GM06990 (cell line): ENCODE data around the gene ZC3H4.
"Not testable (repeated sequence)": the region's sequence is repeated elsewhere in the genome, so short reads cannot be mapped to it uniquely, and the experiment has no call there.

ENCODE experiments used
- DNase-seq: peaks from one replicate; pipeline ENCODE4 v3.0.0-alpha.2; 2011; ENCODE audit not compliant: insufficient read length; ENCODE audit errors: extremely low read depth
- H3K27me3 ChIP-seq: replicated peaks from 2 replicates; pipeline ENCODE4 v1.6.0; 2011; ENCODE audit warnings: low read length; ENCODE audit not compliant: control insufficient read depth, insufficient read depth
- H3K36me3 ChIP-seq: 2 replicates; pipeline ENCODE4 v1.5.1; 2011; ENCODE audit warnings: low read length; ENCODE audit not compliant: control insufficient read depth, insufficient read depth
- H3K4me3 ChIP-seq: replicated peaks from 2 replicates; pipeline ENCODE4 v1.5.1; 2011; ENCODE audit warnings: low read depth, mild to moderate bottlenecking, control low read depth, low read length
- CTCF ChIP-seq: IDR thresholded peaks from 2 replicates; pipeline ENCODE4 v1.5.1; 2011; ENCODE audit warnings: low read length, control low read depth, mild to moderate bottlenecking, inconsistent platforms; ENCODE audit not compliant: insufficient read depth, poor library complexity, severe bottlenecking

The ZC3H4 gene

GRCh38 chr19:47093254-47093653 lies 20.3 kb downstream of the ZC3H4 start:
- no peak for DNase-seq
- Histone ChIP-seq H3K36me3 (peaks cover 14% of the 10 kb centered on the region), H3K27me3 (no peaks in the 10 kb centered on the region), H3K4me3 (no peak overlapping the region)
- TF ChIP-seq CTCF = no peak

- Histone ChIP-seq H3K27me3 (no peaks in the 10 kb centered on the region), H3K4me3 (no peak overlapping the region), H3K36me3 (peaks cover 25% of the 10 kb centered on the region)
- DNase-seq = no peak
- no peak for TF ChIP-seq CTCF
These were observed 23.7 kb downstream of the ZC3H4 start for GRCh38 chr19:47089767-47090350.

GRCh38 chr19:47086280-47086679 lies 27.3 kb downstream of the ZC3H4 start:
- DNase-seq = no peak
- peaks cover 42% of the 10 kb centered on the region for H3K36me3 ChIP-seq
- no peak for TF ChIP-seq CTCF
- H3K4me3 ChIP-seq = no peak overlapping the region
- no peaks in the 10 kb centered on the region for H3K27me3 ChIP-seq

- no peak for TF ChIP-seq CTCF
- Histone ChIP-seq H3K36me3 (peaks cover 43% of the 10 kb centered on the region), H3K27me3 (no peaks in the 10 kb centered on the region), H3K4me3 (no peak overlapping the region)
- no peak for DNase-seq
These were observed 28.6 kb downstream of the ZC3H4 start for GRCh38 chr19:47084879-47085439.

- DNase-seq = no peak
- Histone ChIP-seq H3K4me3 (no peak overlapping the region), H3K36me3 (peaks cover 33% of the 10 kb centered on the region), H3K27me3 (no peaks in the 10 kb centered on the region)
- no peak for TF ChIP-seq CTCF
These were observed 31.1 kb downstream of the ZC3H4 start for GRCh38 chr19:47082493-47082892.

GRCh38 chr19:47081095-47081494 lies 32.5 kb downstream of the ZC3H4 start:
- no peak overlapping the region for H3K4me3 ChIP-seq
- H3K27me3 ChIP-seq = no peaks in the 10 kb centered on the region
- no peak for DNase-seq
- TF ChIP-seq CTCF = no peak
- H3K36me3 ChIP-seq = peaks cover 33% of the 10 kb centered on the region

- not testable (repeated sequence) for H3K4me3 ChIP-seq, DNase-seq, H3K27me3 ChIP-seq
- peaks cover 40% of the 10 kb centered on the region for H3K36me3 ChIP-seq
These were observed 35.2 kb downstream of the ZC3H4 start for GRCh38 chr19:47078351-47078750.
